RWPE1 (cell line): ENCODE results near the gene AUNIP.
A peak's percentile ranks its signal among the peaks of the same experiment; 100 is the strongest.

ENCODE experiments used
- CTCF ChIA-PET: fragments of 350-600 bp; sonication (Branson Sonifier 250); formaldehyde crosslinking; extraction: SDS; loops from one replicate; lab custom pipeline; 2021; lab: Yijun Ruan, JAX
- POLR2A ChIA-PET: fragments of 400-600 bp; formaldehyde crosslinking; extraction: SDS; loops from one replicate; lab custom pipeline; 2020; ENCODE audit warnings: antibody characterized with exemption; ENCODE audit not compliant: low non-redundant PET; lab: Yijun Ruan, JAX
- DNase-seq: peaks from one replicate; pipeline ENCODE4 v3.0.0; 2012; ENCODE audit warnings: low spot score
- H3K27ac ChIP-seq: fragments of 450-650 bp; 2 replicates; pipeline ENCODE4 v1.5.1; 2017
- TF ChIP-seq, protein P1 (sequence below): fragments of 450-650 bp; conservative IDR thresholded peaks from 2 replicates; pipeline ENCODE4 v1.5.1; 2017; ENCODE audit warnings: low read depth, mild to moderate bottlenecking

The AUNIP gene

DNA sequence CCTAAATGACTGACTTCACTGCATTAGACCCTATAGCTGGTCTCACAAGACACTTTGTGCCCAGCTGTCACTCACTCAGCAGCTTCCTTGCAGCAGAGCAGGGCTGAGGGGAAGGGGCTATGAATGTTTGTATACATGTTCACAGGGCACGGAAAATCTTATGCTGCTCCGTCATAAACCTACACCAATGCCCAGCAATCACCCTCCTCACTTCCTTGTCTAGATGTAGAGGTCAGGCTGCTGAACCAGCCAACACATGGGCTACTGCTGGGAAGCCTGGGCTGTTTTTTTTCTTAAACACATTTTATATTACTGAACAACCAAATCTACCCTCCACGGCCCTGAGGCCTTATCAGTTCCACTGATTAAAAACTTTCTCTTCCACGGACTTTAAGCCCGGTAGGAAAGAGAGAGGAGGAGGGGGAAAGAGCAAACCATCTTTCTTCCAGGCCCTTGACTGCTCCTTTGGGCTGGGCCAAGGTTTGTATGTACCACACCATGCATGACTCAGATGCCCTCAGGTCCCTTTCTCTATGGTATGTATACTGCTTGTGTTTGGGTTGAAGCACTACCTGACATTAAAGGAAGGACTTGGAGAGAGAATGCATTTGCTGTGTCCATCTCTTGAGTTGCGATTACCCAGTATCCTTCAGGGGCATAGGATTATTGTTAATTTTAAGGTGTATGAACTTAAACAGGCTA, 26.8 kb downstream of the AUNIP start:
- peak; percentile 41 for DNase-seq
- ChIA-PET POLR2A (no interaction called here), CTCF (interaction anchor here (1.1 kb wide), 1 partner anchor 9 kb away, joined by 5 read pairs; no protein-coding TSS in a partner anchor)
- no peak overlapping the region for H3K27ac ChIP-seq
- TF ChIP-seq, protein P1, sequence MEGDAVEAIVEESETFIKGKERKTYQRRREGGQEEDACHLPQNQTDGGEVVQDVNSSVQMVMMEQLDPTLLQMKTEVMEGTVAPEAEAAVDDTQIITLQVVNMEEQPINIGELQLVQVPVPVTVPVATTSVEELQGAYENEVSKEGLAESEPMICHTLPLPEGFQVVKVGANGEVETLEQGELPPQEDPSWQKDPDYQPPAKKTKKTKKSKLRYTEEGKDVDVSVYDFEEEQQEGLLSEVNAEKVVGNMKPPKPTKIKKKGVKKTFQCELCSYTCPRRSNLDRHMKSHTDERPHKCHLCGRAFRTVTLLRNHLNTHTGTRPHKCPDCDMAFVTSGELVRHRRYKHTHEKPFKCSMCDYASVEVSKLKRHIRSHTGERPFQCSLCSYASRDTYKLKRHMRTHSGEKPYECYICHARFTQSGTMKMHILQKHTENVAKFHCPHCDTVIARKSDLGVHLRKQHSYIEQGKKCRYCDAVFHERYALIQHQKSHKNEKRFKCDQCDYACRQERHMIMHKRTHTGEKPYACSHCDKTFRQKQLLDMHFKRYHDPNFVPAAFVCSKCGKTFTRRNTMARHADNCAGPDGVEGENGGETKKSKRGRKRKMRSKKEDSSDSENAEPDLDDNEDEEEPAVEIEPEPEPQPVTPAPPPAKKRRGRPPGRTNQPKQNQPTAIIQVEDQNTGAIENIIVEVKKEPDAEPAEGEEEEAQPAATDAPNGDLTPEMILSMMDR, result no peak

DNA sequence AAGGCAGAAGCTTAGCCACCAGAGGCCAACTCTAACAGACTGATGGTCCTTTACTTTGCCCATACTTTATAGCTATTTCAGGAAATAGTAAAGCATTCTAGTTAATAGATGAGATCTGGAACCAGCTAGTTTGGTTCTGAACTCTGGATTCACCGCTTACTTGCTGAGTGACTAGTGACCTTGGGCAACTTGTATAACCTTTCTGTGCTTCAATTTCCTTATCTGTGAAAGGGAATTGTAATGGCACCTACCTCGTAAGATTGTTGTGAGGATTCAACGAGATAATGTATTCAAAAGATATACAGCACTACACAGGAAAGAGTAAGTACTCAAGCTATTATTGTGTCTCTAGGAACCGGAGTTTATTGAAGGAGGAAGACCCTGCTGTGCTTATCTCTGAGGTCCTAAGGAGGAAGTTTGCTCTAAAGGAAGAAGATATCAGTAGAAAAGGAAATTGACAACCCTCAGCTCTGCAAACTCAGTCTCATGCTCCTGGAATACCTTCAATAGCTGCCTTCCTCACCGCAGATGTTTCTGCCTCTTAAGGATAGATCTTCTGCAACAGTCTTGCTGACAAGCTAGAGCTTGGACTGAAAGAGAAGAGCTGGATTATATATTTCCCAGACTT, 27.6 kb downstream of the AUNIP start:
- DNase-seq, result no peak
- TF ChIP-seq, protein P1, result no peak
- ChIA-PET CTCF (interaction anchor here (0.5 kb wide), 1 partner anchor 24 kb away, joined by 4 read pairs; no protein-coding TSS in a partner anchor), POLR2A (interaction anchor here (0.6 kb wide), 1 partner anchor 23 kb away, joined by 3 read pairs; no protein-coding TSS in a partner anchor)
- H3K27ac ChIP-seq, result no peak overlapping the region

DNA sequence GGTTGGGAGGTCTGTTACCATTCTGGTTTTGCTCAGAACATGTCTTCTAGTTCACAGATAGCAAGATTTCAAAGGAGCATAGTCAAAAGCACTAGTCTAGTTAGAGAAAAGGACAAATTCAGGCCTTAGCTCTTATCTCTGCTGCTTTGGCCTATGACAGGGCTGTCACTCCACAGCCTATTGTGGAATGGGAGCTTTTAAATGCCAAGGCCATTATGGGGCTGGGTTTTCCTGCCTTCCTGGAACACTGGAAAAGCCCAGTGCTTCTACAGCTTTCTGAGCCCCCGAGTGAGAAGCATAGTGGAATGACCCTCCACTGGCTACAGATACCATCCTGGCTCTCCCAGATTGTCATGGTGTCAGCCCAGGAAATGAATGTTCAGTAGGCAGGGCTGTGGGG, 30.2 kb downstream of the AUNIP start:
- ChIA-PET CTCF (interaction anchor here (0.6 to 0.7 kb wide), 2 partner anchors 8 to 1763 kb away, joined by 3 read pairs; no protein-coding TSS in a partner anchor), POLR2A (no interaction called here)
- H3K27ac ChIP-seq, result no peak overlapping the region
- no peak for DNase-seq
- TF ChIP-seq, protein P1, result no peak

- ChIA-PET POLR2A (no interaction called here), CTCF (interaction anchor here (0.5 to 0.7 kb wide), 4 partner anchors 9 to 404 kb away, joined by 3 read pairs; no protein-coding TSS in a partner anchor)
- TF ChIP-seq, protein P1, result no peak
- H3K27ac ChIP-seq, result no peak overlapping the region
- DNase-seq, result no peak
These were observed 30.8 kb downstream of the AUNIP start for GRCh38 chr1:25828491-25828890.

DNA sequence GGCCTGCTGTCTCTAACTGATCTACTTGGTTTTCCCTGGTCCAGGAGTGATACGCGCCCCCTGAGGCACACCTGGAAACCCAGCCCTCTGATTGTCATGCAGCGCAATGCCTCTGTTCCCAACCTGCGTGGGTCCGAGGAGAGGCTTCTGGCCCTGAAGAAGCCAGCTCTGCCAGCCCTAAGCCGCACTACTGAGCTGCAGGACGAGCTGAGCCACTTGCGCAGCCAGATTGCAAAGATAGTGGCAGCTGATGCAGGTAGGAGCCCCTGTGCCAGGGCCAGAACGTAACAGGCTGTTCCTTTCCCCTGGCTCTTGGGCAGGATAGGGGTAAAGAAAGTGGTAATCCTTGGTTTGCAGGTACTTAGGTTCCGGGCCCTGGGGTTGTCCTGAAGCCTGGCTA, 32.7 kb downstream of the AUNIP start:
- ChIA-PET POLR2A (interaction anchor here (0.6 kb wide), 1 partner anchor 155 kb away, joined by 3 read pairs; no protein-coding TSS in a partner anchor), CTCF (interaction anchor here (1.1 kb wide), 1 partner anchor 66 kb away, joined by 4 read pairs; no protein-coding TSS in a partner anchor)
- H3K27ac ChIP-seq, result peak overlapping the region; percentile 28; the same call in 1 of the 2 replicates
- DNase-seq, result no peak
- TF ChIP-seq, protein P1, result no peak

DNA sequence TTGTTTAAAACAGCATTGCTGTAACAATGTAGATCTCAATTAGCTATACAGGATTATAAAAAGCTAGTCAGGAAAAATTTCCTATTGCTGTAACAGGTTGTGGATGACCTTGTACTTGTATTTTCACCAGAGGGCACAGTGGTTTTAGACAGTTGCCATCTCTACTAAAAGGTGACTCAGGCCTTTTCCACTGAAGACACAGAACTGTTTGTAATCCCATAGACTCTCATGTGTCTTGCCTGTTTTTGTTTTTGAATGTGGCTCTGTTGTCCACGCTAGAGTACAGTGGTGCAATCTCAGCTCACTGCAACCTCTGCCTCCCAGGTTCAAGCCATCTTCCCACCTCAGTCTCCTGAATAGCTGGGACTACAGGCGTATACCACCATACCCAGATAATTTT, 33.7 kb downstream of the AUNIP start:
- H3K27ac ChIP-seq, result peak overlapping the region; percentile 28
- TF ChIP-seq, protein P1, result no peak
- ChIA-PET CTCF (interaction anchor here (0.9 kb wide), 1 partner anchor 102 kb away, joined by 3 read pairs; no protein-coding TSS in a partner anchor), POLR2A (no interaction called here)
- DNase-seq, result no peak
